Esophagus squamous epithelium (tissue), 4 donors: ENCODE data around the gene CLEC20A.

Experiments
- POLR2A ChIP-seq, 4 donors: fragments of 450-650 bp; IDR thresholded peaks; one replicate each; pipeline ENCODE4 v1.6.1; 2017; ENCODE audit warnings: antibody characterized with exemption in 4 of 4, mild to moderate bottlenecking in 4 of 4, moderate library complexity in 3 of 4
- TF ChIP-seq, protein P1 (sequence below), 6 experiments: fragments of 450-650 bp in 4 of 6; fragments of 200-600 bp in 2 of 6; sonication (generic) in 2 of 6; IDR thresholded peaks; one replicate each; pipeline ENCODE4 v1.5.1; 2016 to 2019; ENCODE audit warnings: antibody characterized with exemption in 6 of 6, mild to moderate bottlenecking in 4 of 6, moderate library complexity in 4 of 6

DNA sequence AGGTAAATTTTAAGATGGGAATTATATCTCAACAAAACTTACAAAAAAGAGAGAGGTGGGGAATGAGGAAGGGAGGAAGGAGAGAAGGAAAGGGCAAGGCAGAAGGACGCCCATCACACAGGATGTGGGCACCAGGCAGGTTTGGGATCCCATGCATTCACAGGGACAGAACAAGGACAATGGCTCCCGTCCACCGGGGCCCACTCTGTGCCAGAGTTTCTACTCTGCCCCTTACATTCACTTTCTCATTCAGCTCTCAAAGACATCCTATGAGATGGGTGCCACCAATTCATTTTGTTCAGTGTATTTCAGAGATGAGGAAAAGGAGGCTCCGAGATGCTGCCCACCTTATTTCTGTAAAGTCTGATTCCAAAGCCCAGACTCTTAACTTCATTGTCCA is 7.4 kb downstream of the CLEC20A start:
- no peak for TF ChIP-seq POLR2A (IDR thresholded peaks at IDR 0.05)
- TF ChIP-seq, protein P1, sequence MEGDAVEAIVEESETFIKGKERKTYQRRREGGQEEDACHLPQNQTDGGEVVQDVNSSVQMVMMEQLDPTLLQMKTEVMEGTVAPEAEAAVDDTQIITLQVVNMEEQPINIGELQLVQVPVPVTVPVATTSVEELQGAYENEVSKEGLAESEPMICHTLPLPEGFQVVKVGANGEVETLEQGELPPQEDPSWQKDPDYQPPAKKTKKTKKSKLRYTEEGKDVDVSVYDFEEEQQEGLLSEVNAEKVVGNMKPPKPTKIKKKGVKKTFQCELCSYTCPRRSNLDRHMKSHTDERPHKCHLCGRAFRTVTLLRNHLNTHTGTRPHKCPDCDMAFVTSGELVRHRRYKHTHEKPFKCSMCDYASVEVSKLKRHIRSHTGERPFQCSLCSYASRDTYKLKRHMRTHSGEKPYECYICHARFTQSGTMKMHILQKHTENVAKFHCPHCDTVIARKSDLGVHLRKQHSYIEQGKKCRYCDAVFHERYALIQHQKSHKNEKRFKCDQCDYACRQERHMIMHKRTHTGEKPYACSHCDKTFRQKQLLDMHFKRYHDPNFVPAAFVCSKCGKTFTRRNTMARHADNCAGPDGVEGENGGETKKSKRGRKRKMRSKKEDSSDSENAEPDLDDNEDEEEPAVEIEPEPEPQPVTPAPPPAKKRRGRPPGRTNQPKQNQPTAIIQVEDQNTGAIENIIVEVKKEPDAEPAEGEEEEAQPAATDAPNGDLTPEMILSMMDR (IDR thresholded peaks at IDR 0.05): no peak
